Measurements from ENCODE around the gene SF3A2.

DNA sequence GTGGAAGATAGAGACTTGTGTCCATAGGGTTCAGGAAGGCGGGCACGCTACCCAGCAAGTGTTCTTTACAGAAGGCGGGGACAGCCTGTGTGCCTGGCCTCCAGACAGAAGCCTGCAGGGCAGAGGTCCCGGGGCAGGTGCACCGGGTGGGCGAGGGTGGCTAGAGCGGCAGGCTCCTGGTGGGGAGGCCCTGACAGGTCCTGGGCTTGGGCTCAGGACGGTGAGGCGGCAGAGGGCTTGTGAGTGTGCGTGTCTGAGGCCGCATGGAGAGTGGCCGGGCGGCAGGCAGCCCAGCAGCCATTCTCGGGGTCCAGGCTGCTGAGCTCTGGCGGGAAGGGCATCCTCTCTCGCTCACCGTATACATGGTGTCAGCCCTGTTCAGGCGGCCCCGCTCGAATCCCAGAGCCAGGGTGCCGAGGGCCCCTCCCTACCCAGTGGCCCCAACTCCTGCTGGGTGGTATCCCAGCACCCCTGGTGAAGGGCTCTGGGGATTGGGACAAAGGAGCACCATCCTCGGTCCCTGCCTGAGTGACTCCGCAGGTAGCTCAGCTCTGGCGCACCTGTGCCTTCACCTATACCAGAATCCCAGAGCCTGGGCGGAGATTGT, 9.5 kb downstream of the SF3A2 start:
- TF ChIP-seq POLR2A (IDR thresholded peaks at IDR 0.05) = no peak
- TF ChIP-seq, protein P1, sequence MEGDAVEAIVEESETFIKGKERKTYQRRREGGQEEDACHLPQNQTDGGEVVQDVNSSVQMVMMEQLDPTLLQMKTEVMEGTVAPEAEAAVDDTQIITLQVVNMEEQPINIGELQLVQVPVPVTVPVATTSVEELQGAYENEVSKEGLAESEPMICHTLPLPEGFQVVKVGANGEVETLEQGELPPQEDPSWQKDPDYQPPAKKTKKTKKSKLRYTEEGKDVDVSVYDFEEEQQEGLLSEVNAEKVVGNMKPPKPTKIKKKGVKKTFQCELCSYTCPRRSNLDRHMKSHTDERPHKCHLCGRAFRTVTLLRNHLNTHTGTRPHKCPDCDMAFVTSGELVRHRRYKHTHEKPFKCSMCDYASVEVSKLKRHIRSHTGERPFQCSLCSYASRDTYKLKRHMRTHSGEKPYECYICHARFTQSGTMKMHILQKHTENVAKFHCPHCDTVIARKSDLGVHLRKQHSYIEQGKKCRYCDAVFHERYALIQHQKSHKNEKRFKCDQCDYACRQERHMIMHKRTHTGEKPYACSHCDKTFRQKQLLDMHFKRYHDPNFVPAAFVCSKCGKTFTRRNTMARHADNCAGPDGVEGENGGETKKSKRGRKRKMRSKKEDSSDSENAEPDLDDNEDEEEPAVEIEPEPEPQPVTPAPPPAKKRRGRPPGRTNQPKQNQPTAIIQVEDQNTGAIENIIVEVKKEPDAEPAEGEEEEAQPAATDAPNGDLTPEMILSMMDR (IDR thresholded peaks at IDR 0.05) = no peak
